Measurements from ENCODE around the gene PARVB. TPM values are rescaled to one million over a fixed set of nuclear protein-coding genes. Genes with fewer than 3 reads are reported as not detected.

The PARVB gene
- polyA plus RNA-seq, 1 donor (not counting 4 experiments of a cell fraction or from before 2014, with no cell fraction given) = 10.5 TPM

DNA sequence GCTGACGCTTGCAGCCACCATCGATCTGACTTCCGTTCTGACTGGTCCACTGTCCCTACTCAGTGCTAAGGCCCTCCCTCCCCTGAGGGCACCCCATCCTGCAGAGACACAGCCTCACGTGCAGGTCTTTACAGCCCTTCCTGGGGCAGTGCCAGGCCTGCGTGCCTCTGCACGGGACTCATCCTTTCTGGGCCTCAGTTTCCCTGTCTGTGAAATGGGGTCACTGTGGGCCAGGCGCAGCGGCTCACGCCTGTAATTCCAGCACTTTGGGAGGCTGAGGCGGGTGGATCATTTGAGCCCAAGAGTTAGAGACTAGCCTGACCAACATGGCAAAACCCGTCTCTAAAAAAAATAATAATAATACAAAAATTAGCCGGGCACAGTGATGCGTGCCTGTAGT is 138.9 kb downstream of the PARVB start:
- dilution Hi-C loops (cut with MboI; ENCODE audit: extremely low pct_ligation_motif_present, low sequenced_read_pairs) = no loop called here
- H3K36me3 ChIP-seq (ENCODE audit: control insufficient read depth in 2 of 2, extremely low read depth in 1 of 2, insufficient read depth in 2 of 2, low read length in 2 of 2) = no peaks in the 10 kb centered on the region
- TF ChIP-seq, protein P1, sequence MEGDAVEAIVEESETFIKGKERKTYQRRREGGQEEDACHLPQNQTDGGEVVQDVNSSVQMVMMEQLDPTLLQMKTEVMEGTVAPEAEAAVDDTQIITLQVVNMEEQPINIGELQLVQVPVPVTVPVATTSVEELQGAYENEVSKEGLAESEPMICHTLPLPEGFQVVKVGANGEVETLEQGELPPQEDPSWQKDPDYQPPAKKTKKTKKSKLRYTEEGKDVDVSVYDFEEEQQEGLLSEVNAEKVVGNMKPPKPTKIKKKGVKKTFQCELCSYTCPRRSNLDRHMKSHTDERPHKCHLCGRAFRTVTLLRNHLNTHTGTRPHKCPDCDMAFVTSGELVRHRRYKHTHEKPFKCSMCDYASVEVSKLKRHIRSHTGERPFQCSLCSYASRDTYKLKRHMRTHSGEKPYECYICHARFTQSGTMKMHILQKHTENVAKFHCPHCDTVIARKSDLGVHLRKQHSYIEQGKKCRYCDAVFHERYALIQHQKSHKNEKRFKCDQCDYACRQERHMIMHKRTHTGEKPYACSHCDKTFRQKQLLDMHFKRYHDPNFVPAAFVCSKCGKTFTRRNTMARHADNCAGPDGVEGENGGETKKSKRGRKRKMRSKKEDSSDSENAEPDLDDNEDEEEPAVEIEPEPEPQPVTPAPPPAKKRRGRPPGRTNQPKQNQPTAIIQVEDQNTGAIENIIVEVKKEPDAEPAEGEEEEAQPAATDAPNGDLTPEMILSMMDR (optimal IDR thresholded peaks at IDR 0.05 in 1 of 3, IDR thresholded peaks at IDR 0.05 in 1 of 3, conservative IDR thresholded peaks at IDR 0.05 in 1 of 3; ENCODE audit: extremely low read depth in 1 of 3, insufficient read depth in 2 of 3, low read length in 3 of 3) = no peak
- TF ChIP-seq EZH2 (IDR thresholded peaks at IDR 0.05; ENCODE audit: low read length) = no peak

DNA sequence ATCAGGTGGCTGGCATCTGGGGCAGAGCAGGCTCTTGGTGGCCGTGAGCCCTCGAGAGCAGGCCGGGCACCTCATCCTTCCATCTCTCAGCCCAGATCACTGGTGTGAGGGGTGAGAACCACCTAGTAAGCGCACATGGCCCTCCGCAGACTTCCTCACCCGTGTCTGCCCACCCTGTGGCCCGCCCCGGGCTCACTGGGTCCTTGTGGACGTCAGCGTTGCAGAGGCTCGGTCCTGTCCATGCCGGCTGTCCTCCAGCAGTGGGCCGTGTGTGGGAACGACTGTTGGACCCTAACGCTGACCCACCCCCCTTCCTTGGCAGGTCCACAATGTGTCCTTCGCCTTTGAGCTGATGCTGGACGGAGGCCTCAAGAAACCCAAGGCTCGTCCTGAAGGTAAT is 139.4 kb downstream of the PARVB start:
- Histone ChIP-seq H2AFZ (ENCODE audit: control insufficient read depth, low read length) (no peak overlapping the region), H3K4me3 (ENCODE audit: control insufficient read depth in 2 of 3, extremely low read depth in 1 of 3, insufficient read depth in 2 of 3, low read depth in 1 of 3, low read length in 3 of 3) (no peak overlapping the region), H3K9me3 (ENCODE audit: control insufficient read depth, low read depth, low read length) (no peaks in the 10 kb centered on the region), H3K79me2 (ENCODE audit: control insufficient read depth, insufficient read depth, low read length) (no peaks in the 10 kb centered on the region), H4K20me1 (ENCODE audit: control insufficient read depth, extremely low read depth, insufficient read depth, low read length) (peaks cover 2% of the 10 kb centered on the region), H3K4me2 (ENCODE audit: control insufficient read depth, extremely low read depth, insufficient read depth, low read depth, low read length) (no peak overlapping the region), H3K9me1 (ENCODE audit: control insufficient read depth, extremely low read depth, insufficient read depth, low read length) (no peaks in the 10 kb centered on the region), H3K27me3 (ENCODE audit: control insufficient read depth, extremely low read depth, insufficient read depth, low read length) (peaks cover 12% of the 10 kb centered on the region), H3K9ac (ENCODE audit: control insufficient read depth, extremely low read depth, insufficient read depth, low read length) (no peak overlapping the region), H3K4me1 (ENCODE audit: control insufficient read depth, extremely low read depth, insufficient read depth, low read length) (no peaks in the 10 kb centered on the region), H3K27ac (ENCODE audit: control insufficient read depth, insufficient read depth, low read length) (no peak overlapping the region), H3K36me3 (ENCODE audit: control insufficient read depth in 2 of 2, extremely low read depth in 1 of 2, insufficient read depth in 2 of 2, low read length in 2 of 2) (no peaks in the 10 kb centered on the region)
- no peak for DNase-seq (ENCODE audit: low read depth, low spot score)
- FAIRE-seq = no peak
- dilution Hi-C loops (cut with MboI; ENCODE audit: extremely low pct_ligation_motif_present, low sequenced_read_pairs) = no loop called here
- TF ChIP-seq, protein P1 (optimal IDR thresholded peaks at IDR 0.05 in 1 of 3, IDR thresholded peaks at IDR 0.05 in 1 of 3, conservative IDR thresholded peaks at IDR 0.05 in 1 of 3; ENCODE audit: extremely low read depth in 1 of 3, insufficient read depth in 2 of 3, low read length in 3 of 3) = no peak
- no peak for TF ChIP-seq EZH2 (IDR thresholded peaks at IDR 0.05; ENCODE audit: low read length)

More for the DNA sequence above, 138.9 kb downstream of the PARVB start:
- no peak for DNase-seq (ENCODE audit: low read depth, low spot score)
- Histone ChIP-seq H4K20me1 (ENCODE audit: control insufficient read depth, extremely low read depth, insufficient read depth, low read length) (peaks cover 2% of the 10 kb centered on the region), H3K27ac (ENCODE audit: control insufficient read depth, insufficient read depth, low read length) (no peak overlapping the region), H3K27me3 (ENCODE audit: control insufficient read depth, extremely low read depth, insufficient read depth, low read length) (peaks cover 6% of the 10 kb centered on the region), H3K4me1 (ENCODE audit: control insufficient read depth, extremely low read depth, insufficient read depth, low read length) (no peaks in the 10 kb centered on the region), H3K4me3 (ENCODE audit: control insufficient read depth in 2 of 3, extremely low read depth in 1 of 3, insufficient read depth in 2 of 3, low read depth in 1 of 3, low read length in 3 of 3) (no peak overlapping the region), H3K9me1 (ENCODE audit: control insufficient read depth, extremely low read depth, insufficient read depth, low read length) (no peaks in the 10 kb centered on the region), H3K9me3 (ENCODE audit: control insufficient read depth, low read depth, low read length) (no peaks in the 10 kb centered on the region), H3K4me2 (ENCODE audit: control insufficient read depth, extremely low read depth, insufficient read depth, low read depth, low read length) (no peak overlapping the region), H2AFZ (ENCODE audit: control insufficient read depth, low read length) (no peak overlapping the region), H3K79me2 (ENCODE audit: control insufficient read depth, insufficient read depth, low read length) (no peaks in the 10 kb centered on the region), H3K9ac (ENCODE audit: control insufficient read depth, extremely low read depth, insufficient read depth, low read length) (no peak overlapping the region)
- FAIRE-seq = no peak
